Limb (tissue), 2 donors: ENCODE results near the gene MAPK1.
"Not testable (repeated sequence)": the region's sequence is repeated elsewhere in the genome, so short reads cannot be mapped to it uniquely, and the experiment has no call there.

Source experiments
- DNase-seq, 2 donors: peaks; one replicate each; pipeline ENCODE4 v3.0.0-alpha.2; 2016; ENCODE audit errors: extremely low spot score in 2 of 2

MAPK1 gene

GRCh38 chr22:21758091-21758864 lies 109.2 kb downstream of the MAPK1 start:
- DNase-seq: no peak

- DNase-seq: no peak
Observed at GRCh38 chr22:21755851-21756284, 111.6 kb downstream of the MAPK1 start.

GRCh38 chr22:21754523-21754922 lies 112.9 kb downstream of the MAPK1 start:
- DNase-seq: peak in 1 of 2 donors; percentile 49

GRCh38 chr22:21753374-21754111 lies 113.9 kb downstream of the MAPK1 start:
- no peak for DNase-seq

GRCh38 chr22:21752276-21752675 lies 115.2 kb downstream of the MAPK1 start:
- DNase-seq: no peak

GRCh38 chr22:21745948-21746347 lies 121.5 kb downstream of the MAPK1 start:
- DNase-seq: no peak

- not testable (repeated sequence) for DNase-seq
Observed at GRCh38 chr22:21744917-21745316, 122.5 kb downstream of the MAPK1 start.

- no peak for DNase-seq
Observed at GRCh38 chr22:21741790-21742189, 125.7 kb downstream of the MAPK1 start.

GRCh38 chr22:21741059-21741458 lies 126.4 kb downstream of the MAPK1 start:
- no peak for DNase-seq

- no peak for DNase-seq
Observed at GRCh38 chr22:21739828-21740377, 127.5 kb downstream of the MAPK1 start.

GRCh38 chr22:21738966-21739365 lies 128.5 kb downstream of the MAPK1 start:
- DNase-seq: no peak

- DNase-seq: no peak
Observed at GRCh38 chr22:21738081-21738480, 129.4 kb downstream of the MAPK1 start.

GRCh38 chr22:21736948-21737347 lies 130.5 kb downstream of the MAPK1 start:
- DNase-seq: no peak

- no peak for DNase-seq
Observed at GRCh38 chr22:21736084-21736642, 131.3 kb downstream of the MAPK1 start.

- DNase-seq: peak; percentile 97 to 99
Observed at GRCh38 chr22:21735200-21736083, 132.0 kb downstream of the MAPK1 start, which contains the start of gene YPEL1. TSS of gene YPEL1 (minus strand) at chr22:21735794. CDS start at chr22:21710744, 25,050 bp downstream.

GRCh38 chr22:21734540-21735199 lies 132.8 kb downstream of the MAPK1 start:
- DNase-seq: no peak

GRCh38 chr22:21731503-21731902 lies 135.9 kb downstream of the MAPK1 start:
- no peak for DNase-seq

GRCh38 chr22:21730535-21731308 lies 136.7 kb downstream of the MAPK1 start:
- no peak for DNase-seq

GRCh38 chr22:21729184-21729583 lies 138.3 kb downstream of the MAPK1 start:
- not testable (repeated sequence) for DNase-seq

GRCh38 chr22:21728270-21728669 lies 139.2 kb downstream of the MAPK1 start:
- DNase-seq: no peak
